Epithelial cell of proximal tubule (primary cell): ENCODE data around the gene ARMC8. TPM values are rescaled to one million over a fixed set of nuclear protein-coding genes. Genes with fewer than 3 reads are reported as not detected.

Experiments used
- DNase-seq: peaks from one replicate; pipeline ENCODE4 v3.0.0-alpha.2; 2011; ENCODE audit warnings: low read depth
- H3K4me3 ChIP-seq: 2 replicates; pipeline ENCODE4 v1.5.1; 2011; ENCODE audit warnings: low read depth, mild to moderate bottlenecking, low read length
- CTCF ChIP-seq: conservative IDR thresholded peaks from 2 replicates; pipeline ENCODE4 v1.5.1; 2012; ENCODE audit warnings: low read depth, mild to moderate bottlenecking, low read length
- total RNA-seq: library from RNA; depleted of rRNA; stranded (reverse); fragments of >200 nt; gene quantifications from 2 replicates; pipeline ENCODE4 v1.2.3, GENCODE V29; 2015

ARMC8 gene
- total RNA-seq, 1 donor from 2014 or later = 31.9 TPM

DNA sequence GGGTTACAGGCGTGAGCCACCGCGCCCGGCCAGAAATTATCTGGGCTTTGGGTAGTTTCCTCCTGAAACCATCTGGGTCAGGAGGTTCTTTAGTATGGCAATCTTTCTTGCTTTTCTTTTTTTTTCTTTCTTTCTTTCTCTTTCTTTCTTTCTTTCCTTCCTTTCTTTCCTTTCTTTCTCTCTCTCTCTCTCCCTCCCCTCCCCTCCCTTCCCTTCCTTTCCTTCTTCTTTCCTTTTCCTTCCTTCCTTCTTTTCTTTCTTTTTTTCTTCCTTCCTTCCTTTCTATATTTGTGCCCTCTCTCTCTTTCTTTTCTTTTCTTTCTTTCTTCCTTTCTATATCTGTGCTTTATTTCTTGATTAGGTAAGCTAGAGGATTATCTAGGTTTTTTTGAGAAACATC is 29.4 kb upstream of the ARMC8 start:
- H3K4me3 ChIP-seq = no peak overlapping the region
- DNase-seq = no peak
- TF ChIP-seq CTCF = no peak

DNA sequence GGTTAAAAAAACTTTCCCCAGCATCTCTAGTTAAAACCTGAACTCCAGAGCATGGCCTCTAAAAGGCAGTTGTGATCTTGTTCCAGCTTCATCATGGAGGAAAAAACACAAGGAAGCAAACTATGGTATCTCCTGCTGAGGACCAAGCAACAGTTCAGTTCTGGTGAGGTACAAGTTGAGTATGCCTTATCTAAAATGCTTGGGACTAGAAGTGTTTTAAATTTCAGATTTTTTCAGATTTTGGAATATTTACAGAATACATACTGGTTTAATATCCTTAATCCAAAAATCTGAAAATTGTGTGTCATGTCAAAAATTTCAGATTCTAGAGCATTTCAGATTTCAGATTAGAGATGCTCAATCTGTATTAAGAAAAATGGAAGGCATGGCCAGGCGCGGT is 22.0 kb upstream of the ARMC8 start:
- no peak overlapping the region for H3K4me3 ChIP-seq
- no peak for DNase-seq
- TF ChIP-seq CTCF = no peak

GRCh38 chr3:138172625-138173024 is 14.5 kb upstream of the ARMC8 start:
- DNase-seq = no peak
- no peak overlapping the region for H3K4me3 ChIP-seq
- TF ChIP-seq CTCF = no peak

- H3K4me3 ChIP-seq = peak overlapping the region; percentile 75
- no peak for DNase-seq
- no peak for TF ChIP-seq CTCF
These were observed 13.2 kb upstream of the ARMC8 start for GRCh38 chr3:138173769-138174420.

DNA sequence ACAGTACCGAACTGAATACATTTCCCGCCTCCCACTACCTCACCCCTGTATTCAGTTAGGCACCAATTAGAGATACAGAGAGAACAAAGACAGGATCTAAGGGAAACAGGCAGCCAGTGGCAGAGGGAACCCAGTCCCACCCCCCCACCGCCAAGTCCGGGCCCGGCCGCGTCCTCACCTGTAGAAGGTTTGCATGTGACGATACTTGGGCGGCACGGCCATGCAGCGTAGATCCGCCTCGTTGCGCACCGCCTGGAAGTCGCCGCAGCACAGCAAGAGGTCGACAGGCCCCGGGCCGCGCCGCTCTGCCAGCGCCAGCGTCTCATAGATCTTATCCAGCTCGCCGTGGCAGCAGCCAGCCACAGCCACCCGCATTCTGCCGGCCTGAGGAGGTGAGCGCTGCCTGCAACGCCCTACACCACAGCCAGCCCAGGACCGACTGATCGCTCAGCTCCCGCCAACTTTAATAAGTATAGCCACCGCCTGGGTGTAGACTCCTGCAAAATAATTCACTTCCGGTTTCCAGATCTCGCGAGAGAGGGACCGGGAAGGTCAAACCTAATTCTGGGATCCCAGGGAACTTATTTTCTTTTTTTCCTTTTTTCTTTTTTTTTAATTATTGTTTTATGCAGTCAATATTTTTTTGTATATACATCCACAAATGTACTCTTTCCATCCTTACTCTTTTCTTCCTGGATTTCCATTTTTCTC is 12.5 kb upstream of the ARMC8 start, which contains the start of gene DBR1:
Gene DBR1, minus strand, starts transcription at position 501 of the 711 bp plus-strand sequence. Its CDS starts 126 bp downstream, at position 375.
- TF ChIP-seq CTCF = no peak
- DNase-seq = no peak
- H3K4me3 ChIP-seq = peak within 1 kb of the TSS; percentile 75

GRCh38 chr3:138180375-138181029 is 6.6 kb upstream of the ARMC8 start:
- DNase-seq = no peak
- no peak overlapping the region for H3K4me3 ChIP-seq
- TF ChIP-seq CTCF = peak; percentile 72
